Dendritic cell treated with granulocyte-macrophage colony-stimulating factor and Interleukin-4, amounts not matched to agents 40 ng/mL and 50 ng/mL, for 4 days (primary cell): ENCODE measurements around the gene OMD.

Experiments used
- H3K27ac Mint-ChIP-seq: one replicate; pipeline ENCODE4 v1.8.0; 2022; ENCODE audit warnings: mild to moderate bottlenecking, mixed read lengths
- H3K27me3 Mint-ChIP-seq: one replicate; pipeline ENCODE4 v1.8.0; 2022; ENCODE audit warnings: mild to moderate bottlenecking, mixed read lengths
- H3K36me3 Mint-ChIP-seq: one replicate; pipeline ENCODE4 v1.8.0; 2022; ENCODE audit warnings: low read depth, mixed read lengths
- H3K4me1 Mint-ChIP-seq: one replicate; pipeline ENCODE4 v1.8.0; 2022; ENCODE audit warnings: low read depth, mixed read lengths
- H3K4me3 Mint-ChIP-seq: one replicate; pipeline ENCODE4 v1.8.0; 2022; ENCODE audit warnings: mild to moderate bottlenecking, moderate library complexity, mixed read lengths
- H3K9me3 Mint-ChIP-seq: one replicate; pipeline ENCODE4 v1.8.0; 2022; ENCODE audit warnings: mixed read lengths
- intact Hi-C: fragments of 100-400 bp; cut with micrococcal nuclease; formaldehyde crosslinking; loops from one replicate; pipeline ENCODE4 v1.15.0; 2022

The OMD gene

DNA sequence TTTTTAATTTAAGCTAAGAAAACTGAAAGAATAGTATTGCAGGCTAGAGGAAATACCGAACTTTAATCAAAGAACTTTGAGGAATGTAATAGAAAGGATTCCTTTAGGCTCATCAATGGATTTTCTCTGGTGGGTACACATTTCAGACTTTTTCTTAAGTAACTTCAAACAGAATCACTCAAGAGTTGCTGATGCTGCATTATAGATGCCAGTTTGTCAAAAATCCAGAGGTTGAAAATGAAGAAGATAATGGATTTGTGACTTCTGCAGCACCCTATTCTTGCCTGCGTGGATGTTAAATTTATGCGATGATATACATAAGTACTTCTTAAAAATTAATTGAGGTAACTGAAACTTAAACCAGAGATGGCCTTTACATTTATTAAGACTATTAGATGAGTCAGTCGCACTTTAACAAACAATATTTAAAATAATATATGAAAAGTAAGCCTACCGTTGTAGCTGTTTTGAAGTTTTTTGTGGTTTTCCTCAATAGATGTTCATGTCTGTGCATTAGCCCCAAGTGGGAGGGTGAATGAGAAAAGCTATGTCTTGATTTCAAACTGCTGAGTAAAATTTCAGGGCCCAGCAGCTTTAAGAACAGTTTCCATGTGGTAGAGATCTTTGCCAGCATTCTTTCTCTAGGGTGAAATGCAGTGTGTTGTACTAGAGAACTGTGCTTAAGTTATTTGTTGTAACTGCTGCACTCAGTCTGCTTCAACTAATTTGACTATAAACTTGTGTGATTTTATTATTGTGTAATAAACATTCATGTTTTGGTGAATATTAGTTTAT, 20.0 kb downstream of the OMD start, which contains the start of gene OGN:
Gene OGN, minus strand, starts transcription at position 537 of the 795 bp plus-strand sequence. CDS start 1,171 bp downstream, outside the sequence.
- Mint-ChIP-seq H3K27me3 (no peaks in the 10 kb centered on the region), H3K9me3 (no peaks in the 10 kb centered on the region), H3K36me3 (no peaks in the 10 kb centered on the region), H3K4me1 (peaks cover 18% of the 10 kb centered on the region), H3K27ac (no peak within 1 kb of the TSS), H3K4me3 (no peak within 1 kb of the TSS)
- intact Hi-C loops: no loop called here

DNA sequence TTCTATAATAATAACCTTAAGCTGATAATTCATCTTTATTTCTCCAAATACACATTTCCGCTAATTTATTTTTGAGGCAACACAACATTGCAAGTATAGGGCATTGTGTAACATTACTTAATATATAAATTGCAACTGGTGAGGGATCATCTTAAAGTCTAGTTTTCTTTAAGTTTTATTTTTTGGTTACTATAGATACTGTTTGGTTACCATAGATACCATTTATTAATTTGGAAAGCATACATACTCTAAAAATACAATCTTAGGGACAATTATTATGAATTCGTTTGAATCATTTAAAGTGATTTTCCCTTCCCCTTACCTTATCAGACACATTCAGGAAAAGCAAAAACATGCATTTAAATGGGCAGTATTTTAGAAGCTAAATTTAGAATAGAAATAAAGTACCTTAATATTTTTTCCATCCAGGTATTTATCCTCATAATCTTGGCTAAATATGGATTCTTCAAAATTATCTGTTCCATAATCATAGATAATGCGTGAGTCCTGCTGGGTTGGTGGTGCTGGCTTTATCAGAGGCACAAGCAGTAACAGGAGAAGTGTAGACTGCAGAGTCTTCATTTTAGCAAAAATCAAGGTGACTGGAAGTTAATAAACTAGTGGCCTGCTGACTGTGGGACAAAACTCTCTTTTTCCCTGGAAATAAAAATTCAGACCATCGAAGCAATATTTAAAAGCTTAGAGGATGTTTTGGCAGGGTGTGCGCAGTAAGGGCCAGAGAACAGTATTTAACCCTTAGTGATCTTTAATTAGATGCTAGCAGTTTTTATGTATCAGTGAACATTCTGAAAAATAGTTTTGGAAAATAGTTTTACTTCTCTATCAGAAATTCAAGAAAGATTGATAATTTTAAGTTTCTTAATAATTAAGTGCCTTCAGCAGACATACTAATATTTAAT, 21.2 kb downstream of the OMD start:
- no peaks in the 10 kb centered on the region for H3K9me3 Mint-ChIP-seq
- no peaks in the 10 kb centered on the region for H3K27me3 Mint-ChIP-seq
- intact Hi-C loops: no loop called here
- H3K4me1 Mint-ChIP-seq: peaks cover 18% of the 10 kb centered on the region
- no peak overlapping the region for H3K4me3 Mint-ChIP-seq
- H3K27ac Mint-ChIP-seq: no peak overlapping the region
- H3K36me3 Mint-ChIP-seq: no peaks in the 10 kb centered on the region

DNA sequence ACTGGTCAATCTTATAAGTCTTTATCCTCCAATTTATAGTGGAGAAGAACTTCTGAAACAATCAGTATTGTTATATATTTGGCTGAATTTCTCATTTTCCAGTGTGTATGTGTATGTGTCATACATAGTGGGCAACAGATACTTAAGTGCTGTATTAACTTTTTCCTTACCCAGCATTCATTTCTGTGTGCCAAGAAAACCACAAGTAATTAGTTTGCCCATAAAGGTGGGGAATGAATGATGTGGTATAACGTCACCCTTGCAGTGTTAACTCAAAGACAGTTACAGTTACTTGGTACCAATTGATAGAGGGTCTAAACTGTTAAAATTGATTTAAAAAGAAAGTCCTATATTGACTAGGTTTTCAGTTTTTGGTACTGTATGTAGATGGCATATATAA, 21.9 kb downstream of the OMD start:
- Mint-ChIP-seq H3K4me3 (no peak overlapping the region), H3K4me1 (peaks cover 17% of the 10 kb centered on the region), H3K9me3 (no peaks in the 10 kb centered on the region), H3K27me3 (no peaks in the 10 kb centered on the region), H3K27ac (no peak overlapping the region), H3K36me3 (no peaks in the 10 kb centered on the region)
- intact Hi-C loops: no loop called here

DNA sequence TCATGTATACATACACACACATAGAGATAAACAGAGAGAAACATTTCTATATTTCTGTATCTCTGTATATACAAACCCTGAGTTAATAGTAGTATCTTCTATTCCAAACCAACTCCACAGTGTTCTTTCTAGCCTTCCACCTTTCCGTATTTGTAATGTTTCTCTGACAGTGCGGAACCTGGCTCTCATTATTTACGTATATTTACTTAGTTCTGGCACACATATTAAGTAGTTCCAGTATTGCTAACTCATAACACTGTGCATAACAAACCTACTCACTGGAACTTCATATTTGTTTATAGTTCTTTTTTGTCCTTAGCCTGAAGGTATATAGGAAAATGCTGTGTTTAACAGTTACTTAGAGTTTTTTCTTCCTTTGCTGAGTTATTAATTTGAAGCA, 26.4 kb downstream of the OMD start:
- Mint-ChIP-seq H3K36me3 (no peaks in the 10 kb centered on the region), H3K4me1 (no peaks in the 10 kb centered on the region), H3K27ac (no peak overlapping the region), H3K4me3 (no peak overlapping the region), H3K27me3 (no peaks in the 10 kb centered on the region), H3K9me3 (no peaks in the 10 kb centered on the region)
- intact Hi-C loops: no loop called here

DNA sequence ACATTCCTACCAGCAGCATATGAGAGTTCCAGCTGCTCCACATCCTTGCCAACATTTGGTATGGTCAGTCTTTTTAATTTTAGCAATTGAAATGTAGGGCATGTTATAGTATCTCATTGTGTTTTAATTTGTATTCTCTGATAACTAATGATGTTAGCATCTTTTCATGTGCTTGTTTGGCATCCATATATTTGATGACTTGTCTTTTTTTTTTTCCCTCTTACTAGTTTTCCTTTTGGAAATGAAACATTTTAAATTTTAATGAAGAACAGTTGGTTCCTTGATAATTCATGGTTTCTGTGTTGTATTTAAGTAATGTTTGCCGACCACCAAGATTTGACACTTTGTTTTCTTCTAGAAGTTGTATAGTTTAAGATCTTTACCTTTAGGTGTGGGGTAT, 28.7 kb downstream of the OMD start:
- H3K4me3 Mint-ChIP-seq: no peak overlapping the region

DNA sequence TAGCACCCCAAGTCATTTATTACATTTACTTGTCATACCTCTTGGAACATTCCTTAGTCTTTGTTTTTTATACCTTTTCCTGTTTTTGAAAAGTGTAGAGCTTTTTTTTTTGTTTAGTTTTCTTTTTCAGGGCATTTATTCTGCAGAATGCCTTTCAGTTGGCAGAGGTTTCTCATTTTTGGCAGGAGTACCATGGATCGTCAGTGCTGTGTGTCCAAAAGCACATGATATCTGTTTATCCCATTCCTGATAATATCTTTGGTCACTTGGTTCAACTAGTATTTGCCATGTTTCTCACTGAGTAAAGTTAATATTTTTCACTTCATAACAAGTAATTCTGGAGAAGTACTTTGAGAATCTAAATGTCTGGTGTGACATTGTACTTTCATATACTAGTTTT, 30.6 kb downstream of the OMD start:
- Mint-ChIP-seq H3K27me3 (no peaks in the 10 kb centered on the region), H3K4me1 (no peaks in the 10 kb centered on the region), H3K36me3 (no peaks in the 10 kb centered on the region), H3K9me3 (no peaks in the 10 kb centered on the region), H3K4me3 (no peak overlapping the region), H3K27ac (no peak overlapping the region)
- intact Hi-C loops: no loop called here

More for the DNA sequence above, 28.7 kb downstream of the OMD start:
- no peaks in the 10 kb centered on the region for H3K4me1 Mint-ChIP-seq
- H3K36me3 Mint-ChIP-seq: no peaks in the 10 kb centered on the region
- intact Hi-C loops: no loop called here
- no peak overlapping the region for H3K27ac Mint-ChIP-seq
- no peaks in the 10 kb centered on the region for H3K9me3 Mint-ChIP-seq
- H3K27me3 Mint-ChIP-seq: no peaks in the 10 kb centered on the region

DNA sequence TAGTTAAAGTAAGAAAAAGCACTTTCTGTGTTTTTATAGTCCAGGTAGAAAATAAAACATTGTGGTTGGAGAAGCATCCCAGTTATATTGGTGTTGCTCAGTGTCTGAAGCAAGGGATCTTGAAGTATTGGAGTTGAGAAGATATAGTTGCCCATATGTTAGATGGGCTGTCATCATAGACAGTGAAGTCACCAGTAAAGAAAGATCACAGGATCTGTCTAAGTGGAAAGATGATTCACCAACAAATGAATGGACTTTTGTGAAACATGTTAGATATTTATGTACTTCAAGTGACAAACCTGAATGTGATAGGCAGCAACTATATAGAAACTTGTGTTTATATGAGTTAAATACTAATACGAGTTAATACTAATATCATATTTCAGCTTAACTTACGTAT, 31.6 kb downstream of the OMD start:
- Mint-ChIP-seq H3K36me3 (no peaks in the 10 kb centered on the region), H3K4me1 (no peaks in the 10 kb centered on the region), H3K4me3 (no peak overlapping the region), H3K27me3 (no peaks in the 10 kb centered on the region), H3K9me3 (no peaks in the 10 kb centered on the region), H3K27ac (no peak overlapping the region)
- intact Hi-C loops: no loop called here

DNA sequence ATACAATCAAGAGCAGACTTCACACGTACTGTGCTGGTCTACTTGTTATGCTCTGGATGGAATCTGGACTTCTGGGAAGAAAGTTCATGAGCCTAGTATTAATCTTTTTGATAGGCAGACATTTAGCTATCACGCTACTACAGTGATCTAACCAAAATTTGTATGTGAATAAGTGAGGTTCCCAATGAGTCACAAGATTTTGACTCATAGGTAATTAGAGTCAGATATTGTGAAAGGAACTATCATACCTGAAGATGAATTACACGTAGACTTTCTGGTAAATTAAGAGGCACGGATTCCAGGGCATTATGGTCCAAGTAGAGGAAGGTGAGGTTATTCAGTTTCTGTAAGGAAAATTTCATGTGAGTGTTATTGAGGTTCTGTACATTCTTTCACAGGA, 38.3 kb downstream of the OMD start:
- H3K27me3 Mint-ChIP-seq: no peaks in the 10 kb centered on the region
- no peaks in the 10 kb centered on the region for H3K36me3 Mint-ChIP-seq
- no peaks in the 10 kb centered on the region for H3K4me1 Mint-ChIP-seq
- intact Hi-C loops: no loop called here
- H3K9me3 Mint-ChIP-seq: no peaks in the 10 kb centered on the region
- no peak overlapping the region for H3K4me3 Mint-ChIP-seq
- H3K27ac Mint-ChIP-seq: no peak overlapping the region

DNA sequence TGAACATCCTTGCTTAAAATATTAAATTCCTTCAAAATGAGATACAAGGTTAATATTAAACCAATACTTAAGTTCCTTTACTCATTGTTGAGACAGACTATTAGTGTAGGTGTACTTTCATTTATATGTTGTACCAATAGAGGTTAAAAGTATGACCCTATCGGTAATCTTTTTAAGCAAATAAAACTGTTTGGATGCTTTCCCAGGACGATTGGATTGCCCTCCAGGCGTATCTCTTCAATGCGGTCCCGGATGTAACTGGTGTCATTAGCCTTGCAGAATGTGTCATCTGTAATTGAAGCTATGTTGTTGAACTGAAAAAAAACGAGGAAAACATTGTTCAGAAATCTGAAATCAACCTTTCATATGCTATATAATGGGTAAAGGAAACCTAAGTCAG, 38.8 kb downstream of the OMD start:
- Mint-ChIP-seq H3K4me3 (no peak overlapping the region), H3K4me1 (no peaks in the 10 kb centered on the region), H3K9me3 (no peaks in the 10 kb centered on the region), H3K27ac (no peak overlapping the region), H3K27me3 (no peaks in the 10 kb centered on the region), H3K36me3 (no peaks in the 10 kb centered on the region)
- intact Hi-C loops: no loop called here

DNA sequence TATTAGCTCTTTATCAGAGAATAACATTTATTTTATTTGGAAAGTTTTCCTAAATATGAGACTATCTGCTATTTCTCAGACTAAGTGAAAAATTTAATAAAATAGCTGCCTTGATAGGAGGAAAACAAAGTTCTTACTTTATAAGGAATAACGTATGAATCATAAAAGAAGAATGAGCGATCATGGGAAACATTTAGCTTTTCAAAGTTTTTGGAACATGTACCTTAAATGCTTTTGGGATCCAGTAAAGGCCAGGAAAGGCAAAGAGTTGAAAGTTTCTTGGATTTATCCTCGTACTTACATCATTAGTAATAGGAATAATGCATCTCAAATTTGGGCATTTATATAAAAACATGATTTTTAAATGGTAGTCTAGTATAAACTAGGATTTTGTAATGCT, 39.3 kb downstream of the OMD start:
- Mint-ChIP-seq H3K9me3 (no peaks in the 10 kb centered on the region), H3K36me3 (no peaks in the 10 kb centered on the region), H3K27me3 (no peaks in the 10 kb centered on the region), H3K4me1 (no peaks in the 10 kb centered on the region), H3K4me3 (no peak overlapping the region), H3K27ac (no peak overlapping the region)
- intact Hi-C loops: no loop called here

DNA sequence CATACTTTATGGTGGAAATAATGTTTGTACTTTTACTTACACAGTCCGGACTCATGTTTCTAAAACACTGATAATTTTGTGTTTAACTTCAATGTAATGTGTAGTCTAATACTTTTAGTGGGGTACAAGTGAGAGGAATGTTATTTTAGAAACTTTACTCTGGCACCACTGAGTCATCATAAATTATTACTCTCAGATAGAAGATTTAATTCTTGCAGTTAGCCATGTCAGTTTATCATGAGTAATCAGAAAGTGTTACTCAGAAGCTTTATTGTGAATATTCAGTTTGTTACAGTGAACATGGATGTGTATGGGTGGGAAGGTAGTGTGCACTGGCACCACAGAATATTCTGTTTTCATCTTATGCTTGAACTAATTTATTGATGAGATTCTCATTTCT, 39.9 kb downstream of the OMD start:
- H3K9me3 Mint-ChIP-seq: no peaks in the 10 kb centered on the region
- no peaks in the 10 kb centered on the region for H3K27me3 Mint-ChIP-seq
- no peaks in the 10 kb centered on the region for H3K36me3 Mint-ChIP-seq
- H3K4me3 Mint-ChIP-seq: no peak overlapping the region
- H3K27ac Mint-ChIP-seq: no peak overlapping the region
- no peaks in the 10 kb centered on the region for H3K4me1 Mint-ChIP-seq
- intact Hi-C loops: no loop called here

DNA sequence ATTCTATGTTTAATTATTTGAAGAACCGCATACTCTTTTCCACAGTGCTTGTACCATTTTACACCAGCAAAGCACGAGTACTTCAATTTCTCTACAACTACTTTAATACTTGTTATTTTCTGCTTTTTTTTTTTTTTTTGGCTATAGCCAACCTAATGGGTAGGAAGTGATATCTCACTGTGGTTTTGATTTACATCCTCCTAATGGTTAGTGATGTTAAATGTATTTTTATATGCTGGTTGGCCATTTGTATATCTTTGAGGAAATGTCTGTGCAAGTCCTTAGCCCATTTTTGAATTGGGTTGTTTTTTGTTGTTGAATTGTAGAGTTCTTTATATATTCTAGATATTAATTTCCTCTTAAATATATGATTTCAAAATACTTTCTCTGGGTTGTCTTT, 42.5 kb downstream of the OMD start:
- Mint-ChIP-seq H3K27me3 (no peaks in the 10 kb centered on the region), H3K4me1 (no peaks in the 10 kb centered on the region), H3K9me3 (no peaks in the 10 kb centered on the region), H3K36me3 (no peaks in the 10 kb centered on the region), H3K27ac (no peak overlapping the region), H3K4me3 (no peak overlapping the region)
- intact Hi-C loops: no loop called here

DNA sequence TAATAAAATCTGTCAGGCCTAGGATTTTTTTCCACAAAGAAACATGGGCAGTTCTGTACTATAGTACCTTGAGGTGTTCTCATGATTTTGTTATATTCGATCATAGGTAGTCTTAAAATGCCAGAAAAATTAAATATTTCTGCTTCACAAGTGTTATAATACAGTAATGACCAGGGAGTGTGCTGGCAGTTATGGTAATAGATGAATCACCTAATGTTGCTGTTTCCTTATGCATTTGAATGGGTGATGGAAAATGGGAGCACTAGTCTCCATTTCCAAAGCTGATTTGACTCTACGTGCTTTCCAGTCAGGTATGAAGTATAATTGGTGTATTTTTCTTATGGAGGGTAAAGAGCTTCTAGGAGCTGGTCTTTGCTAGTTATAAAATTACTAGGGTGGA, 43.7 kb downstream of the OMD start:
- H3K27ac Mint-ChIP-seq: no peak overlapping the region
- no peaks in the 10 kb centered on the region for H3K27me3 Mint-ChIP-seq
- H3K9me3 Mint-ChIP-seq: no peaks in the 10 kb centered on the region
- intact Hi-C loops: no loop called here
- H3K4me1 Mint-ChIP-seq: no peaks in the 10 kb centered on the region
- no peak overlapping the region for H3K4me3 Mint-ChIP-seq
- H3K36me3 Mint-ChIP-seq: no peaks in the 10 kb centered on the region

DNA sequence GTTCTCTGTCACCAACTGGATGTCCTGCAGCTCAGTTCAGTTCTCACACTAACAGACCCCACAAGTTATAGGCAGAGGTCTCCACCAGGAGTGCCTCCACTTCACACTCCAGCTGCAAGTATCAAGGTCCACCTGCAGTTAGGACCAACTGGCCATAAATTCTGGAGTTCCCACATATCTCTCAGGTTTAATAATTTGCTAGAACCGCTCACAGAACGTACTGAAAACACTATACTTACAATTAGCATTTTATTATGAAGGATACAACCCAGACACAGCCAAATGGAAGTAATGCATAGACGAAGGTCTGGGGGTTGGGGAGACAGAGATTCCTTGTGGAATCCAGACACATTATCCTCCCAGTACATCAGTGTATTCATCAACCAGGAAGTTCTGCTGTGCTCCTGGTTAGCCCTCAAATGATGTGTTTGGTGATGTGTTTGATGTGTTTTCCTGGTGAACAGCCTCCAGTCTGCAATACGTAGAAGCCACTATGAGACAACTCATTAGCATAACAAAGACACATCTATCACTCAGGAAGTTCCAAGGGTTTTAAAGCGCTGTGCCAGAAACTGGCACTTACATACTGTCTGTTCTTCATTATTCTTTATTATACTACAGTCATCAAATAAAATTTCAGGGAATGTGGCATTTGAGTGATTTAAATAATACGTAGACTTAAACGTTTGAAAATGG, 45.3 kb downstream of the OMD start:
- Mint-ChIP-seq H3K4me1 (no peaks in the 10 kb centered on the region), H3K4me3 (no peak overlapping the region), H3K27ac (no peak overlapping the region), H3K36me3 (peaks cover 2% of the 10 kb centered on the region), H3K27me3 (no peaks in the 10 kb centered on the region), H3K9me3 (peaks cover 15% of the 10 kb centered on the region)
- intact Hi-C loops: no loop called here
